NCI-H187 treated with DMSO at 0.1 percent for 48 hours (cell line): Measurements from ENCODE around the gene S100A2.
A peak's percentile ranks its signal among the peaks of the same experiment; 100 is the strongest.

Experiments used
- DNase-seq: peaks from one replicate; lab custom pipeline; 2025; lab: John Stamatoyannopoulos, UW

The S100A2 gene

DNA sequence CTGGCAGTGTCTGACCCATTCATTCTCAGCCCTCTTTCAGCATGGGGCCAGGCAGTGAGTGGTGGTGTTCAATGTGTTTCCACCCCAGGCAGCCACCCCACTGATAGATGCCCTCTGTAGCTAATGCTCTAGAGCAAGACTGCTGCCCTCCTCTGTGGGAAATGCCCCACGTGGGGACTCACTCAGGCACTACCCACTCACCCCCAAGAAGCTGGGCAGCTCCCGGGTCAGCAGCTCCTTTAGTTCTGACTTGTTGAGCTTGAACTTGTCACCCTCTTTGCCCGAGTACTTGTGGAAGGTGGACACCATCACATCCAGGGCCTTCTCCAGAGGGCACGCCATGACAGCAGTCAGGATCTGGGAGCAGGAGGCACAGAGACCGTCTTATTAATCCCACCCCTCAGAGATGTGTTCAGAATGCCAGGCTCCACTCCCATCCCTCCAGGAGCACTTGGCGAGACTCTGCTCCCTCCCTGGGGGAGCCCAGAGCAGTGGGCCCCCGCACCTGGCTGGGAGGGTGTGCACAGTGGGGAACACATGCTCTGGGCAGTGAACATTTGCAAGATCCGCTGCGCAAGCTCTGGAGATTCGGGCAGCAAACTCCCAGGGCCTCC, 21.1 kb downstream of the S100A2 start:
- no peak for DNase-seq

DNA sequence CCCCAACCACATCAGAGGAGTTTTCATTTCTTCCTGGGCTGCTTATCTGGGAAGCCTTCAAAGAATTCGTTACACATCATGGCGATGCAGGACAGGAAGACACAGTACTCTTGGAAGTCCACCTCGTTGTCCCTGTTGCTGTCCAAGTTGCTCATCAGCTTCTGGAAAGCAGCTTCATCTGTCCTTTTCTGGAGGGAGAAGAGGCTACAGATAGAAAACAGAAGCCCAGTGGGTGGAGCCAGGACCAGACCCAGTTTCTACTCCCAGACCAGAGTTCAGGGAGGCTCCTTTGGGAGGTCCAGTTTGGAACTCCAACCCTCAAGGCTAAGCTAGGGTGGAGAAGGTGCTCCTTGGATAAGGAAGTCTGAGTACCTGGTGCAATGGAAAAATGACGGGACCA, 21.9 kb downstream of the S100A2 start:
- no peak for DNase-seq

DNA sequence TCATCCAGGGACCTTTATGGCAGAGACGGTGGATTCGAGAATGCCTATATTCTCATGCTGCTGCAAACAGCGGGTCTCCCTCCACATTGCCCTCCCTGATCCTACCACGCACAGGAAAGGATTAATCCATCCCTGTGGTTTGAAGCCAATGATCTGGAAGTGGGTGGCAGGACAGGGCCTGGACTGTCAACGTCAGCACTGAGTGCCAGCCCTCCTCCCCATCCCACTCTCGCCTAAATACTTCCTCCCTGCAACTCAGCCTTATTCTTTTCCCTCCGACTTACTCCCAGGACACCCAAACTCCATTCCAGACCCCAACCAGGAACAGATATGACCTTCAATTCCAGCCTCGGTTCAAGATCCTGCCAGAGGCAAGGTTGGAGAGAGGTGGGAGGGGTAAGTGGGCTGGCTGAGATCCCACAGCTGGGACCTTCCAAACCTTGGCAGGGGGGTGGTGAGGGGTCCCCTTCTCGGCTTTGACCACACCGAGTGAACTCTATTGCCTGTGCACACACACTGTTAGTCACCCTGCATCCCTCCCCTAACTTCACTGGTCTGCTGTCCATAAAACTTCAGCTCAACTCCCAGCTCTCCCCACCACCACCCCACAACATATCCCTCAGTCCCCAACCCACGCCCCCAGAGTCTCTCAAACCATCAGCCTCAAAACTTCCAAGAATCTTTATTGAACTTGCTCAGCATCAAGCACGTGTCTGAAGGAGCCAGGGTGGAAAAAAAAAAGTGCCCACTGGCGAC, 22.5 kb downstream of the S100A2 start:
- no peak for DNase-seq

DNA sequence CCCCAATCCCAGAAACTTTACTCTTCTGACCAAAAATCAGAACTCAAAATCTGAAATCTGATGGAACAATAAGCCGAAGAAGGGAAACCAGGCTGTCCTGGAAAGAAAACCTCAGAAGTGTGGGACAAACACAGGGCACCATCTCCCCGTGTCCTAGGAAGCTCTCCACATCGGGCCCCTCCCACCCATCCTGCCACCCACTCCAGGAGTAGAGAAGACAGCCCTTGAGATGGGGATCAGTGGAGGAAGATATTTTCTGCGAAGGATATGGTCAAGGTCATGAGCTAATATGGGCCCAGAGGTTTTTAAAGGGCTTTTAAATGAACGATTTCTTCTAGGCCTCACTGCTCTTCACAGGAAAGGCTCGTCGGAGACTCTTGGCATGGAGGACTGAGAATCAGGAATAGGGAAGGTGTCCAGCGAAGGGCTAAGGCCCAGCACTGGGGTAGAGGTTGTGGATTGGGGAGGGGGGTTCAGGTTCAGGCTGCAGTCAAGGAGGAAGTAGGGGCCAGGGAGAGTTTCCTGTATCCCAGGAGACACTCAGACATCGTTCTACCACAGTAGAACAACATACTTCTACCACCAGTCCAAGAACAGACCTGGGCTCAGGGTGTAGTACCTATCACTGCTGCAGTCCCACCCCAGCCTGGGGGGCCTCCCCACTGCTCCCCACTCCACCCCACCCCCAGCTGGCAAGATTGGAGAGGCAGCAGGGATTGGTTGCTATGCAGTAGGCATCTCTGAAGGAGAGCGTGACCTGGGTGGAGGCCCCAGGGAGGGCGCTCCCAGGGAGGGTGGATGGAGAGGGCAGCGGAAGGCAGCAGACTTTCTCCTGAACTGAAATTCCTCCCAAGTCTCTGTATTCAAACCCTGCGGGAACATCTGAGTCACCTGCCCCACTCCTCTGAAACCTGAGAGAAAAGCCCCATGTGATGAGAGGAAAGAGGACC, 23.7 kb downstream of the S100A2 start:
- DNase-seq = no peak

DNA sequence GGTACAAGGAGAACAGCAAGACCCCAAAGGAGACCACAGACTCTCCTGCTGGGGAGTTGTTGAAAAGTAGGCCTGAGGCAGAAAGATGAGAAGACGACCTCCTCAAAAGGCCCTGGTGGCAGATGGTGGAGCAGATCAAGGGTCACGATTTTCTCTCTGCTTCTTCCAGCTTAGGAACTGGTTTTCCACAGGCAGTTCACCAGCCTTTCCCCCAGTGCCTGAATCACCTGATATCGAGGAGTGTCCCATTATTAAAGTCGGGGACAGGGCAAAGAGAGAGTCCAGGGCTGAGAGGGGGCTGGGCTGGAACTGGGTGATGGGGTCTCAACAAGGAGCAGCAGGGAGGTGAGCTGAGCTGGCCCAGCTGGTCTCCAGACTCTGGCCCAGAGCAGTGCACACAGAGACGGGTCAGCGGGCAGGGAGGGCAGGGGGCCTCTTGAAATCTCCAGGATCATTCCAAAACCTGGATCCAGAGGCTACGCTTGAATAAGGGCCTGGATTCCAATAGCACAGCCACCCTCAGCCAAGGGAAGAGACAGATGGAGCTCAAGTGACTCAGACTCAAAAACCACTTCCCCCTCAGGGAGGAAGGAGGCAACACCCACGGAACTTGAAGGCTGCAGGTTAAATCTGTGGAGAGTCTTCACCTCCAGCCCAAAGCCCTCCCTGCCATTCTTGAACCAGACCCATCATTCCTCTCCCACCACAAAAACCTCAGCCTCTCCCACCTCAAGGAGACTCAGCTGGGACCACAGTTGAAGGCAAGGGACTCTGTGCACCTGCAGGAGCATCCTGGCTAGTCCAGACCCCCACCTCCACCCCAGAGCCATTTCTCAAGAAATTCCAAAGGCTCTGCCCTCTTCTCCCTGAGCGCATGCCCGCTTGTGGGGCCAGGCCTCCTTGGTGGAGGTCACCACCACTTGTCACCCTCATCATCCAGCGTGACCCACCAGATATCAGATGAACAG, 25.0 kb downstream of the S100A2 start, which contains the start of gene S100A5:
Gene S100A5, minus strand, starts transcription at position 541 of the 968 bp plus-strand sequence. CDS start 743 bp downstream, outside the sequence.
- no peak for DNase-seq

DNA sequence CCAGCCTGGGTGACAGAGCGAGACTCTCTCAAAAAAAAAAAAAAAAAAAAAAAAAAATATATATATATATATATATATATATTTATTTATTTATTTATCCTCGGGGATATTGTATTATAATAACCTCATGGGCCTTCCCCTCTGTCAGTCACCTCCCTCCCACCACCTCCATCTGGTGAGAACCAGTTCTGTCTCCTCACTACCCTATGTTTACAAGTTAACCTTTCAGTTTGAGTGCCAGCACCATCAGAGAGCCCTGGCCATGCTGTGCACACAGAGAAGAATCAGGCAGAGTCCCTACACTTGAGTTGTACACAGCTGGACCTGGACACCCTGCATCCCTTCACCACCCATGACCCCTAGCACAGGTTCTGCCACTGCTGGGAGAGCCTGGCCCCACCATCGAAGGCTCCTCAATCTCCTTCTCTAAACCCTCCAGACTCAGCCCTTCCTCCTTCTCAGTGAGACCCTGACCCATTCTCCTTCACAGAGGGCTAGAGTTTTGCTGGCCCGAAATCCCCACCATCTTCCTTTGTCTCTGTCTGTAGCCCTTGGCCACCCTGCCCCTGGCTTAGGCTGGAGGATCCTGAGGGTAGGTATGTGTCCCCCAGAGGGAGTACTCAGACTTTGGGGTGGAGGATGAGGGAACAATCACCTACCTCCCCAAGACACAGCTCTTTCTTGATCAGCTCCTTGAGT, 26.1 kb downstream of the S100A2 start:
- no peak for DNase-seq

DNA sequence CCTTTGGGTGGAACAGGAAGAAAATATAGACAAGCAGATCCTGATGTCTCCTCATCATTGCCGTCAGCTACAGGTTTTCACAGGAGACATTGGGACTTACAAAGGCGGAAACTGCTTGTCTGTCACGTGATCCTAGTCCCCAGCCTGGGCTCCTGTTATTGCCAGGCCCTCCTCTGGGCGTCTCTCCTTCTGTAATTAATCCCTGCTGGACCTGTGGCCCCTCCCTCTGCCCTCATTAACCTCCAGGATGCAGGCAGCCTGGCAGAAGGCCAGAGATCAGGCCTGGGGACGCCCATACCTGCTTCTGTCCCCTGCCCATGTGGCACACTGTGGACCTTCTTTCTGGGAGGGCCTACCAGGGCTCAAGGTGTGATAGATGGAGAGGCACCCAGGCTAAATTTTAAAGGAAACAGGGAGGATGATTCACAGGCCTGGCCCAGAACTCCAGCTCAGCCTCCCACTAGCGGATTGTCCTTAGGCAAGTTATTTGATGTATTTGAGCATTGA, 27.3 kb downstream of the S100A2 start:
- peak; percentile 33 for DNase-seq

DNA sequence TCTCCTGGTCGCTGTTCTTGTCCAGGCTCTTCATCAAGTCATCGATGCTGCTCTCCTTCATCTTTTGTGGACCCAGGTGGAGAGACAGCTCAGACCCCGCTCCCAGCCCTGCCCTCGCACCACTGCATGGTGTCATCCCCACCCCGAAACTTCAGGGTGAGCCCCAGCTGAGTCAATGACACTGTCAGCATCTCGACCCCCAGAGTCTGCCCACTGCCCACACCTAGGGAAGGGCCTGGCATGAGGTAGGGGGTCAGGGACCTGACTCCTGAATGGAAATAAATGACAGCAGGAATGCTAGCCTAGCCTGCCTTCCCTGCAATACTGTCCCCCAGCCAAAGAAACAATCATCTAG, 28.3 kb downstream of the S100A2 start:
- no peak for DNase-seq

DNA sequence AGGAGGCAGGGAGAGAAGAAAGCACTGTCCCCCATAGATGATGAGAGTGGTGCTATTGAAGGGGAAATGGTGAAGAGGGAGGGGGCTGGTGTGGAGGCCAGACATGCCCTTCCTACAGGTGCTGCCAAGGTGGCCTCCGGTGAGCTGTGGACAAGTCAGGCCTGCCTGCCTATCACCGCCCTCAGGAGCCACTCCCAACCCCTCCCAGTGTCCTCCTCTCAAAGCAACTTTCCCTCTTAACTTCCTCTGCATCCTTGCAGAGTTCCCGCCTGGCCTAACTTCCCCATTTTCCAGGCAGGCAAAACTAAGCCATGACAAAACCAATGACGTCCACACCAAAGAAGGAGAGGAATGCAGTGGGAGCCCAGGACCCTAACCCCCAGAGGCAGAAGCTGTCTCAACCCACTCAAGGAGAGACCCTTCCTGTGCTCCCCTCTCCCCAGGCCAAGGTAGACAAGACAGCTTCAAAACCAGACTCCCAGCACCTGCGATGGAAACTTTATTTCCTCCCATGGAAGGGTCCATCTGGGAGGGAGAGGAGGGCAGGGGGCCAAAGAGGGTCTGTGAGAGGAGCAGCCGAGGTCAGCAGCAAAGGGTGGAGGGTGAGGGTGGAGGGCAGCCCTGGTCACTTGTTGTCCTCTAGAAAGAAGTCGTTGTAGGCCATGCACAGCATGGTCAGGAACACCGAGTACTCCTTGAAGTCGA, 28.8 kb downstream of the S100A2 start:
- no peak for DNase-seq

DNA sequence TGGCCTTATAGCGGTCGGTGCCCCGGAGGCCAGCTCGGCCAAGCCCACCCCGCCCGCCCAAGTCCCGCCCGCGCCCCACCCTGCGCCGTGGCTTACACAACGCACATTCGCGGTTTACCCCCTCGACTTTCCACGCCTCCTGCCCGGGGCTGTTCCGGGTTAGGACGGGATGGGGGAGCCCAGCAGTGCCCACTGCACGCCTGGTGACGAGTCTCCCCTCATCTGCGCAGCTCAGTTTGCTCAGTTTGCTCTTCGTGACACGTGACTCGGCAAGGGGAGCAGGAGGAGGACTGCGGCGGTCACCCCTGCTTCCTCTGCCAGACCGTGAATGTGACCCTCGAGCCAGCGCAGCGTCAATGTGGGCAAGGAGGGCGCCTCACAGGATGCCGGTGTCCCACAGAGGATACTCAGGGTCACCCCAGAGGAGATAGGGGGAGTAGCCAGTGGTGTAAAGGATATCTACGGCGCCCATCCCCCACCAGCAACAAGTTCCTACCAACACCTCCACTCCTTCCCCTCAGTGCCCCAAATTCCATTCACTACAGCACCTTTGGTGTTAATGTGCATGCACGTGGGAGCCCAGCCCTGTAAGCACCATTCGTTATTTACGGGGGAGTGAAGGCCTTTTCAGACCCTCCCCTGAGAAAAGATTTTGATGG, 29.5 kb downstream of the S100A2 start:
- DNase-seq = no peak

DNA sequence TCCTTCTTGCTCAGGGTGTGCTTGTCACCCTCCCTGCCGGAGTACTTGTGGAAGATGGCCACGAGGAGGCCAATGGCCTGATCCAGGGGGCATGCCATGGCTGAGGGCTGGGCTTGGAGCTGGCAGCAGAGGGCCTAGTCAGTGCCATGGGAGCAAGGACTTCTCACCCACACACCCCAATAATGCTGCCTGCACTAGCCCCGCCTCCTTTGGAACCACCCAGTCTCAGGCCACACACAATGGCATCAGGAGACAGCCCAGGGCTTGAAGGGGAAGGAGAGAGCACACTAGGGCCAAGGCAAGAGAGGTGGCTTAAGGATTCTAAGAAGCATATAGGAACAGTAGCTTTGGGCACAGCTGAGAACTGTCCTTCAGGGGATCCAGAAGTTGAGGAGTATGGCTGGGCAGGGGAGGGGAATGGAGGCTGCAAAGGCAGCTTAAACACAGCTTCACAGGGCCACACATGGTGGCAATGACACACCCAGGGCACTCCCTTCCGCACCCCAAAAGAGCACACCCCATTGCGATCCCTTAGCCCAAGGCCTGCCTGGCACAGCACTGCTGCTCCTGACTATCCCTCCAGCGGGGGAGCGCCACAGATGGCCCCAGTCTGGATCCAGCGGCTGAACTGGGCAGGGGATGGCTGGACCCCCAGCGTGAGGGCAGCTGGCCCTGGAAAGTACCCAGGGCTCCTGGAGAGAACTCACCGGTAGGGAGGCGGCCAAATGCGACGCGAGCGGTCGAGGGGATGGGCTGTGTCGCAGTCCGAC, 30.2 kb downstream of the S100A2 start, which contains the start of gene S100A6:
Gene S100A6, minus strand, starts transcription at position 750 of the 770 bp plus-strand sequence. Its CDS starts 652 bp downstream, at position 98.
- no peak for DNase-seq

DNA sequence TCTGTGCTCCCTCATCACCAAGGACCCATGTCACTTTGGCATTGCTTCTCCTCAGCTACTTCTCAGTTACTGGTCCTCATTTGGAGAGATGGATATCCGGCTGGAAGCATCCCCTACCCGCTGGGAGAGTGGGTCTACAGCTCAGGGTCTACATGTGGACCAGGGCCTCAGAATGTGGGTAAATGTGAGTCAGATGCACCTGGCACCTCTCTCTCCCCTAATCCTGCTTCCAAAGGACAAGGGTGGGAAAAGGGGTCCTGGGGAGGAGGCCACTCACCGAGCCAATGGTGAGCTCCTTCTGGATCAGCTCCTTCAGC, 30.8 kb downstream of the S100A2 start:
- DNase-seq = no peak

DNA sequence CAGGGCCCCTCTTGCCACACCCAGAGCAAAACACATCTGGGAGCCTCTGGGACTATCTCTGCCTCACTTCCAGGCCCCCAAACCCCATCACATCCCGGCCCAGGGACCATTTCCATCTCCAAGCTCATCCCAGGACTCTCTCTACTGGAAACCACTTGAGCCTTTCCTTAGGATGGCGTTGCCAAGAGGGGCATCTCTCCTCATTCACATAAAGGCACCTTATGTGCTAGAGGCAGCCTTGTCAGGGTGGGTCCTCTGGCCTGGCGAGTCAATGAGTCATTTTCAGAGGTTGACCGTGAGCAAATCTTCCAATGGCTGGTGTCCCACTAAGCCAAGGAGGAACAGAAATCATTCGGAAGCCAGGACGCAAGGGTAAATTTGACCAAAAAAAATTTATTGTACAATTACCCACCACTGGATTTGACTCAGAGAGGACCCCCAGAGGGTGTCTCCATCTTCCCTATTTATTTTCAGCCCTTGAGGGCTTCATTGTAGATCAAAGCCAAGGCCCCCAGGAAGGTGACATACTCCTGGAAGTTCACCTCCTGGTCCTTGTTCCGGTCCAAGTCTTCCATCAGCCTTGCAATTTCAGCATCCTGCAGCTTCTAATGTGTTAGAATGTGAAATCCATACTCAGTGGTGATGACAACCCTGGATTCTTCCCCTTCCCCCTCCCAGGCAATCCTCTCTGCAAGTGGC, 31.3 kb downstream of the S100A2 start:
- no peak for DNase-seq

DNA sequence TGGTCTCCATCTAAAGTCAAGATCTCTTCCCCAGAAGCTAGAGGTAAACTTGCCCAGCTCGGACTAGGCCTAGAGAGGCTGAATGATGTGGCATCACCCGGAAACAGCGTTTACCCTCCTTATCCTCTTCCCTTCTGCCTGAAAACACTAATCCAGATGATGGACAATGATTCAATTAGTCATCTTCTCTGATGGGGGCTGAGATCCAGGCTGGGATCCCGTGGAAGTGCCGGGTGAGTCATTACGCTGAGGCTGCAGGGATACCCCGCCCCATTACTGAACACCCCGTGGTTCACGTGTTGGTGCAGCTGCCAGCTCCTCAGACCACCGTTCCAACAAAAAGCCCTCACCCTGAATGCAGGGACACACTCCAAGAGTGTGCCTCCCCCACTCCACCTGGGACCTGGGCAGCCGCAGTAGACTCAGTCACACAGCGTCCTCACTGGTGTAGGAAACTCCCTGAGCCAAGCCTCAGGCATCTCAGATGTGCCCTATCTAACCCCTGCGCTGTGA, 31.9 kb downstream of the S100A2 start:
- no peak for DNase-seq

DNA sequence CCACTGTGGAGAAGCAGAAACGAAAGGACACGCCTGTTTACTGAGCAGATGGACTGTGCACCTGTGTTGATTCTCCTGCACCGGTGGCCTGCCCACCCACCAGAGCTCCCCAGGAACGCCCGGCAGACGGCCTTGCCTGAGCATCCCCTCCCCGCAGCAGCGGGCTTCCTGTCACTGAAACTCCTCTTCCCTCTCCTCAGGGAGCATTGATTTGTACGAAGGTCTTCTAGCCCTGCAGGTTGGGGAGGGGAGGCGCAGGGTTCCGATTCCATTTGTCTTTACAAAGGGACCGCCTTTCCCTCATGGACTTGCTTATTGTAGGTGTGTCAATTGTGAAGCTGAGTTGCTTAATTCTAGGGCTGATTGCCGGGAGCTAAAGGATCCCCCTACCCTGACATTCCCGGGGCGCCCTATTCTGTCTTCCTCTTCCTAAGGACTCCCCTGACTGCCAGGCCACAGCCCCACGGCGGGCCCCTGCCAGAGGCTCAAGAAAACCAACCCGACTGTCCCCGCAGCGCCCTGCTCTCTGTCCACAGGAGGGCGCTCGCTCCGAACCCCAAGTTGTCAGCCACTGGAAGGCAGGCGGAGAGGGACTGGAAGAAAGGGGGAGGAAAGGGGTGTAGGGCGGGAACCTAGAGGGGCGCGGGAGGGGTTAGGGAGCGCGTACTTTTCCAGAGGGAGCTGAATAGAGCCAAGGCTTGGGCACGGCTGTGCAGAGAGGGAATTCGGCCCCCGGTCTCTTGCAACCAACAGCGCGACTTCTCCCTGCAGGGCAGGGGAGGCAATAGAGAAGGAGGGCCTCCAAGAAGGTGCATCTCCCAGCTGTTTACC, 32.7 kb downstream of the S100A2 start:
- peak; percentile 42 for DNase-seq

DNA sequence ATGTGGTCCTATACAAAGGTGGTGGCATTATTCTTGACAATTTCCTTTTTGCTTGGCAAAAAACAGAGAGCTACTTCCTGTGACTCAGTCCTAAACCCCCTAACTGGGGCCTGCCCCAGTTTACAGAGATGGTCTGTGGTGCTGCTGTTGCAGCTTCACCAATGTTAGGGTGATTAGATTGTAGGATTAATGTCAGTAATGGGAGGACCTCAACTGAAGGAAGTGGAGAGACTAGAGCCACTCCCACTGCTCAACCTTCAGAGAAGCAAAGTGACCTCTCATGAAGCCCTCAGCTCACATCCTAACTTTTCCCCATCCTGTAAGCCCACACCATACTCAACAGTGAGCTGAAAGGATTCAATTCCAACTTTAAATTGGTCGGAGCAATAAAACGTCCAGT, 33.5 kb downstream of the S100A2 start:
- DNase-seq = no peak

DNA sequence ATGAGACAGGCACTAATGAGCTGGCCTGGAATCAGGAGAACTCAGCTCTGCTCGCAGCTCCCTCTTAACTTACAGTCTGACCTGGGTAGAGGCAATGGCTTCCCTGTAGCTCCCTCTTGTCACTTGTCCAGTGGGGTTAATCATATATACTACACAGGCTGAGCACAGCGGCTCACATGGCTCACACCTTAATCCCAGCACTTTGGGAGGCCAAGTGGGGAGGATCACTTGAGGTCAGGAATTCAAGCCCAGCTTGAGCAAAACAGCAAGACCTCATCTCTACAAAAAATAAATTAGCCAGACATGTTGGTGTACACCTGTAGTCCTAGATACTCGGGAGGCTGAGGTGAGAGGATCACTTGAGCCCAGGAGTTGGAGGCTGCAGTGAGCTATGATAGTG, 34.0 kb downstream of the S100A2 start:
- no peak for DNase-seq
